ENCODE measurements around the gene BFSP1. TPM values are rescaled to one million over a fixed set of nuclear protein-coding genes. Genes with fewer than 3 reads are reported as not detected.
A peak's percentile ranks its signal among the peaks of the same experiment; 100 is the strongest.

The BFSP1 gene
- 1 to 10 TPM in 6 of 7 donors, under 1 TPM in 1; 0.92 to 4.9 (median 1.3) TPM for total RNA-seq
- polyA plus RNA-seq: 1 to 10 TPM; 1.5 to 4.1 TPM
- long read RNA-seq, donor 1, partial matches to known transcripts: 1 of 2 reads
- long read RNA-seq, donor 1, other reads (novel, unspliced or antisense): 1 of 2 reads
- long read RNA-seq, donor 2, transcript BFSP1-202 (8 exons, 2,207 nt): major isoform, 6 of 15 reads
- long read RNA-seq, donor 2, partial matches to known transcripts: 9 of 15 reads
- long read RNA-seq, donor 2, other reads (novel, unspliced or antisense): 0 of 15 reads
- long read RNA-seq, donor 3, transcript BFSP1-202 (8 exons, 2,207 nt): major isoform, 8 of 10 reads
- long read RNA-seq, donor 3, partial matches to known transcripts: 0 of 10 reads
- long read RNA-seq, donor 3, other reads (novel, unspliced or antisense): 1 of 10 reads

GRCh38 chr20:17530716-17531664 lies at the start of gene BFSP1:
TSS of gene BFSP1 (minus strand) at chr20:17531379. CDS start at chr20:17531329, 50 bp downstream.
- intact Hi-C loops (cut with DNase I): loop anchor here in 2 of 4 donors (10.0 kb wide), 2 partner anchors 364 to 464 kb away; no protein-coding TSS in a partner anchor
- peak within 1 kb of the TSS; percentile 55 for H3K4me3 ChIP-seq
- H3K27ac ChIP-seq: peak within 1 kb of the TSS; percentile 56 to 67
- WGBS, 3 donors: 1 to 2% (median 1%) methylated on average over 64 to 111 of the region's 111 CpGs
- no peaks in the 10 kb centered on the region for H3K36me3 ChIP-seq
- H3K9me3 ChIP-seq: no peaks in the 10 kb centered on the region
- no peaks in the 10 kb centered on the region for H3K27me3 ChIP-seq
- peaks cover 3% of the 10 kb centered on the region for H3K4me1 ChIP-seq (ENCODE audit: insufficient read depth)
- peak; percentile 39 to 80 (median 73) for DNase-seq
- TF ChIP-seq POLR2A (IDR thresholded peaks at IDR 0.05) (no peak), EP300 (IDR thresholded peaks at IDR 0.05) (no peak), CTCF (IDR thresholded peaks at IDR 0.05) (no peak)

- no peak for DNase-seq
- WGBS, 3 donors: 92 to 97% (median 96%) methylated on average over 2 of the region's 2 CpGs
- H3K4me3 ChIP-seq: no peak overlapping the region
- peaks cover 6% of the 10 kb centered on the region for H3K4me1 ChIP-seq (ENCODE audit: insufficient read depth)
- H3K9me3 ChIP-seq: no peaks in the 10 kb centered on the region
- intact Hi-C loops (cut with DNase I): no loop called here
- H3K27ac ChIP-seq: no peak overlapping the region
- H3K27me3 ChIP-seq: no peaks in the 10 kb centered on the region
- TF ChIP-seq EP300 (IDR thresholded peaks at IDR 0.05) (no peak), CTCF (IDR thresholded peaks at IDR 0.05) (no peak), POLR2A (IDR thresholded peaks at IDR 0.05) (no peak)
- no peaks in the 10 kb centered on the region for H3K36me3 ChIP-seq
Observed at GRCh38 chr20:17580895-17581294, 49.7 kb upstream of the BFSP1 start.

DNA sequence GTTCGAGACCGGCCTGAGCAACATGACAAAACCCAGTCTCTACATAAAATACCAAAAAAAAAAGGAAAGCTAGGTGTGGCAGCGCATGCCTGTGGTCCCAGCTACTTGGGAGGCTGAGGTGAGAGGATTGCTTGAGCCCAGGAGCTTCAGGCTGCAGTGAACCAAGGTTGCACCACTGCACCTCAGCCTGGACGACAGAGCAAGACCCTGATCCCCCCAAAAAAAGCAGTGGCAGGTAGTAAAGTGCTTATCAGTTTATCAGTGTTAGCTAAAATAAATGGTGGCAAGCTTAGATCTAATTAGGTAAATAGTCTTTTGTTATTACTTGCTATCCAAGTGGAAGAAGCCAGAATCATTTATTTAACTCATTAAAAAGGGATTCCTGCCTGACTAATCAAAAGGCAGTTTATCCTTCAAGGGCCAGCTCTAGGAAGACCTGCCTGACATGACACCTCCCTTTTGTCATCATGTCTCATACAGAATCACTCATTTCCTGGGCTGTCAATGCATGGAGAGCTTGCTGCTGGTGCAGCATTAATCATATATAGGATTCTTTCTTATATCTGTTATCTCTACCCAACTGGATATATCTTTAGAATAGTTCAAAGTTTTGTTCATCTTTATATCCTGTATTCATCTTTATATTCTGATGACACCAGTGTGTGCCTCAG lies 48.3 kb upstream of the BFSP1 start:
- TF ChIP-seq EP300 (IDR thresholded peaks at IDR 0.05) (no peak), POLR2A (IDR thresholded peaks at IDR 0.05) (no peak), CTCF (IDR thresholded peaks at IDR 0.05) (no peak)
- Histone ChIP-seq H3K27ac (no peak overlapping the region), H3K4me1 (ENCODE audit: insufficient read depth) (peaks cover 10% of the 10 kb centered on the region), H3K9me3 (no peaks in the 10 kb centered on the region), H3K4me3 (no peak overlapping the region), H3K36me3 (no peaks in the 10 kb centered on the region), H3K27me3 (no peaks in the 10 kb centered on the region)
- no peak for DNase-seq
- WGBS, 3 donors: 89 to 93% (median 89%) methylated on average over 4 of the region's 4 CpGs
- intact Hi-C loops (cut with DNase I): no loop called here

DNA sequence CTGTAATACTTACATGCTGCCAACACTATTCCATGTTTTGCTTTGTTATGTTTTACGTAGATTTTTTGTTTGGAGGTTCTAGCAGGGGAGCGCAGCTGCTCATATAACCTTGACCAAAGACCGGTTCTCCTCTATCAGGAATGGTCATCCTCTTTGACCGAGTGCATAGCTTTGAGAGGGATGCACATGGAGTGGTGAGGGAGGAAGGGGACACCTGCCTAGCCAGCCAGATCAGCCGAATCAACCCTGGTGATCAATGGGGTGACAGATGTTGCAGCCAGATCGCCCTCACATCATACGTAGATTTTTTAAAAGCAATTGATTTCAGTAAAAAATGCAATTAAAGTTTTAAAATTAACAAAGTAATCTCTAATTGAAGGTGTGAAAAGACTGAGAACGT lies 45.0 kb upstream of the BFSP1 start:
- H3K9me3 ChIP-seq: no peaks in the 10 kb centered on the region
- H3K27me3 ChIP-seq: no peaks in the 10 kb centered on the region
- H3K36me3 ChIP-seq: no peaks in the 10 kb centered on the region
- WGBS, 3 donors: 14 to 27% (median 22%) methylated on average over 8 of the region's 8 CpGs
- no peak for DNase-seq
- intact Hi-C loops (cut with DNase I): no loop called here
- no peak overlapping the region for H3K27ac ChIP-seq
- TF ChIP-seq POLR2A (IDR thresholded peaks at IDR 0.05) (no peak), EP300 (IDR thresholded peaks at IDR 0.05) (no peak), CTCF (IDR thresholded peaks at IDR 0.05) (no peak)
- H3K4me1 ChIP-seq (ENCODE audit: insufficient read depth): peaks cover 11% of the 10 kb centered on the region
- no peak overlapping the region for H3K4me3 ChIP-seq
